Gastroesophageal sphincter (tissue), 4 donors: Measurements from ENCODE around the gene KCNMB2. TPM values are rescaled to one million over a fixed set of nuclear protein-coding genes. Genes with fewer than 3 reads are reported as not detected.
A peak's percentile ranks its signal among the peaks of the same experiment; 100 is the strongest.
"Not testable (repeated sequence)": the region's sequence is repeated elsewhere in the genome, so short reads cannot be mapped to it uniquely, and the experiment has no call there.

Source experiments
- ATAC-seq: fragments of 150-250 bp; one replicate; pipeline ENCODE4 v1.9.1; 2016; ENCODE audit warnings: mild to moderate bottlenecking, moderate library complexity
- H3K27ac ChIP-seq, 4 donors: fragments of 200-600 bp; sonication (generic) in 3 of 4; 1 replicate in 3 of 4; 2 replicates in 1 of 4; pipeline ENCODE4 v1.5.1; 2016 to 2019
- H3K27me3 ChIP-seq: fragments of 200-600 bp; sonication (generic); one replicate; pipeline ENCODE4 v1.5.1; 2019
- H3K36me3 ChIP-seq, 2 donors: fragments of 200-600 bp; sonication (generic); one replicate each; pipeline ENCODE4 v1.5.1; 2019; ENCODE audit warnings: control low read depth in 1 of 2
- H3K4me1 ChIP-seq, 3 donors: fragments of 200-600 bp; sonication (generic); 1 replicate in 2 of 3; 2 replicates in 1 of 3; pipeline ENCODE4 v1.5.1; 2016 to 2019; ENCODE audit warnings: control low read depth in 2 of 3
- H3K4me3 ChIP-seq, 2 donors: fragments of 200-600 bp; sonication (generic); one replicate each; pipeline ENCODE4 v1.5.1; 2019; ENCODE audit warnings: mild to moderate bottlenecking in 1 of 2, moderate library complexity in 1 of 2
- H3K9me3 ChIP-seq, 3 donors: fragments of 200-600 bp; sonication (generic); one replicate each; pipeline ENCODE4 v1.5.1; 2017 to 2019; ENCODE audit warnings: control low read depth in 2 of 3
- CTCF ChIP-seq, 4 experiments: fragments of 200-600 bp in 2 of 4; fragments of 450-650 bp in 2 of 4; sonication (generic) in 1 of 4; IDR thresholded peaks; one replicate each; pipeline ENCODE4 v1.5.1; 2017 to 2019; ENCODE audit warnings: antibody characterized with exemption in 4 of 4, mild to moderate bottlenecking in 2 of 4, moderate library complexity in 2 of 4
- EP300 ChIP-seq: sonication (generic); formaldehyde crosslinking; IDR thresholded peaks from one replicate; pipeline ENCODE4 v1.6.1; 2017; ENCODE audit warnings: antibody characterized with exemption, mild to moderate bottlenecking
- POLR2A ChIP-seq, 2 donors: fragments of 450-650 bp; IDR thresholded peaks; one replicate each; pipeline ENCODE4 v1.6.1; 2017; ENCODE audit warnings: antibody characterized with exemption in 2 of 2, mild to moderate bottlenecking in 2 of 2, moderate library complexity in 1 of 2
- POLR2AphosphoS5 ChIP-seq: sonication (generic); formaldehyde crosslinking; IDR thresholded peaks from one replicate; pipeline ENCODE4 v1.6.1; 2017; ENCODE audit warnings: antibody characterized with exemption
- WGBS, 2 donors: methylation state at CpG; one replicate each; pipeline ENCODE4 v1.1.5; 2018; ENCODE audit warnings: low coverage in 1 of 2; 5-methylcytosine and 5-hydroxymethylcytosine counted together
- total RNA-seq, 4 donors: library from RNA; depleted of rRNA; stranded (reverse); fragments of >200 nt; gene quantifications; one replicate each; pipeline ENCODE4 v1.1.0, GENCODE V29; 2016

Gene KCNMB2
- total RNA-seq, 4 donors from 2014 or later = 1.3 TPM; not detected in 3

- H3K36me3 ChIP-seq = no peaks in the 10 kb centered on the region
- no peak overlapping the region for H3K27ac ChIP-seq
- peaks cover 0 to 3% (median 0%) of the 10 kb centered on the region in 3 donors for H3K9me3 ChIP-seq
- TF ChIP-seq POLR2AphosphoS5 = no peak
- TF ChIP-seq CTCF (IDR thresholded peaks at IDR 0.05) = no peak
- no peak overlapping the region for H3K4me3 ChIP-seq
- no peaks in the 10 kb centered on the region for H3K27me3 ChIP-seq
- no peak for ATAC-seq
- WGBS, 2 donors = 88 to 100% methylated on average over 1 of the region's 1 CpG
- H3K4me1 ChIP-seq = peaks cover 0 to 30% (median 0%) of the 10 kb centered on the region in 3 donors
These were observed 315.3 kb downstream of the KCNMB2 start for GRCh38 chr3:178851564-178851963.

- peak; percentile 36 for ATAC-seq
- Histone ChIP-seq H3K27ac (no peak overlapping the region), H3K27me3 (no peaks in the 10 kb centered on the region), H3K36me3 (no peaks in the 10 kb centered on the region), H3K4me1 (no peaks in the 10 kb centered on the region), H3K9me3 (peaks cover 0 to 3% (median 0%) of the 10 kb centered on the region in 3 donors), H3K4me3 (no peak overlapping the region)
- TF ChIP-seq POLR2A (IDR thresholded peaks at IDR 0.05) = no peak
- TF ChIP-seq POLR2AphosphoS5 = peak; percentile 94
- WGBS, 2 donors = 61 to 84% methylated on average over 2 of the region's 2 CpGs
These were observed 320.6 kb downstream of the KCNMB2 start for GRCh38 chr3:178856804-178857203.

DNA sequence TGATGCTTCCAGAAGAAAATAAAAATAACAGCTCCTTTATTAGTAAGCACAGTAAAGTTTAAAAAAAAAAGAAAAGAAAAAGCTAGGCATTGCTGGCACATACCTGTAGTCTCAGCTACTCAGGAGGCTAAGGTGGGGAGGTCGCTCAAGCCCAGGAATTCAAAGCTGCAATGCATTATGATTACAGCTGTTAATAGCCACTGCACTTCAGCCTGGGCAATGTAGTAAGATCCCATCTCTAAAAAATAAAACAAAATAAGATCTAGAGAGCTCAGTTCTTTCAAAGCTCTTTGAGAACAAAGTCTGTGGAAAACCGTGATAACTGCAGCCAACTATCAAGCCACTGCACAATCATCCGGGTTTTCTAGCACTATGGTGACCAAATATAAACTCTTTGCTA is 323.1 kb downstream of the KCNMB2 start:
- 83% methylated on average over 3 of the region's 3 CpGs; no CpG with 5 or more reads in 1 of the 2 donors for WGBS, 2 donors
- Histone ChIP-seq H3K4me1 (no peaks in the 10 kb centered on the region), H3K4me3 (no peak overlapping the region), H3K27ac (no peak overlapping the region), H3K27me3 (no peaks in the 10 kb centered on the region), H3K36me3 (no peaks in the 10 kb centered on the region), H3K9me3 (no peaks in the 10 kb centered on the region)
- no peak for TF ChIP-seq EP300
- no peak for TF ChIP-seq POLR2A (IDR thresholded peaks at IDR 0.05)
- ATAC-seq = no peak

DNA sequence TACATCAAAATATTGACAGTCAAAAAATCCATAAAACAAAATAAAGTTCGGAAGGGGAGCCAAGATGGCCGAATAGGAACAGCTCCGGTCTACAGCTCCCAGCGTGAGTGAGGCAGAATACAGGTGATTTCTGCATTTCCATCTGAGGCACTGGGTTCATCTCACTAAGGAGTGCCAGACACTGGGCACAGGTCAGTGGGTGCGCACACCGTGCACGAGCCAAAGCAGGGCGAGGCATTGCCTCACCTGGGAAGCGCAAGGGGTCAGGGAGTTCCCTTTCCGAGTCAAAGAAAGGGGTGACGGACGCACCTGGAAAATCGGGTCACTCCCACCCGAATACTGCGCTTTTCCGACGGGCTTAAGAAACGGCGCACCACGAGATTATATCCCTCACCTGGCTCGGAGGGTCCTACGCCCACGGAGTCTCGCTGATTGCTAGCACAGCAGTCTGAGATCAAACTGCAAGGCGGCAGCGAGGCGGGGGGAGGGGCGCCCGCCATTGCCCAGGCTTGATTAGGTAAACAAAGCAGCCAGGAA is 323.7 kb downstream of the KCNMB2 start:
- not testable (repeated sequence) for H3K4me1 ChIP-seq, ATAC-seq, H3K36me3 ChIP-seq, H3K9me3 ChIP-seq, H3K27me3 ChIP-seq, H3K27ac ChIP-seq, H3K4me3 ChIP-seq
- WGBS, 2 donors = 91 to 92% methylated on average over 4 to 13 of the region's 29 CpGs

GRCh38 chr3:178868681-178869080 is 332.4 kb downstream of the KCNMB2 start:
- peaks cover 0 to 4% (median 0%) of the 10 kb centered on the region in 3 donors for H3K4me1 ChIP-seq
- H3K36me3 ChIP-seq = no peaks in the 10 kb centered on the region
- WGBS, 2 donors = 10 to 19% methylated on average over 2 of the region's 2 CpGs
- no peaks in the 10 kb centered on the region for H3K27me3 ChIP-seq
- H3K27ac ChIP-seq = no peak overlapping the region
- TF ChIP-seq POLR2AphosphoS5 (no peak), CTCF (IDR thresholded peaks at IDR 0.05) (no peak)
- H3K4me3 ChIP-seq = no peak overlapping the region
- H3K9me3 ChIP-seq = no peaks in the 10 kb centered on the region
- ATAC-seq = no peak

GRCh38 chr3:178870085-178870484 is 333.8 kb downstream of the KCNMB2 start:
- no peaks in the 10 kb centered on the region for H3K27me3 ChIP-seq
- TF ChIP-seq CTCF (IDR thresholded peaks at IDR 0.05) (no peak), POLR2AphosphoS5 (no peak), EP300 (no peak), POLR2A (IDR thresholded peaks at IDR 0.05) (no peak)
- H3K9me3 ChIP-seq = no peaks in the 10 kb centered on the region
- H3K27ac ChIP-seq = no peak overlapping the region
- no peaks in the 10 kb centered on the region for H3K36me3 ChIP-seq
- no peak for ATAC-seq
- peaks cover 0 to 4% (median 0%) of the 10 kb centered on the region in 3 donors for H3K4me1 ChIP-seq
- no peak overlapping the region for H3K4me3 ChIP-seq

- ATAC-seq = no peak
These were observed 338.9 kb downstream of the KCNMB2 start for GRCh38 chr3:178875157-178875556.

More at GRCh38 chr3:178875157-178875556, 338.9 kb downstream of the KCNMB2 start:
- WGBS, 2 donors = 81 to 94% methylated on average over 1 of the region's 1 CpG
- no peaks in the 10 kb centered on the region for H3K9me3 ChIP-seq
- no peak overlapping the region for H3K27ac ChIP-seq
- no peaks in the 10 kb centered on the region for H3K27me3 ChIP-seq
- H3K36me3 ChIP-seq = no peaks in the 10 kb centered on the region
- H3K4me3 ChIP-seq = no peak overlapping the region
- no peak for TF ChIP-seq POLR2AphosphoS5
- TF ChIP-seq CTCF (IDR thresholded peaks at IDR 0.05) = no peak
- peaks cover 0 to 13% (median 0%) of the 10 kb centered on the region in 3 donors for H3K4me1 ChIP-seq
